Activated CD4-positive, alpha-beta memory T cell treated with anti-CD3 and anti-CD28 coated beads, Interleukin-2, amount 10 ng/mL, durations not matched to agents 7 days and 5 days (primary cell): ENCODE measurements around the gene TMEM150B. TPM values are rescaled to one million over a fixed set of nuclear protein-coding genes. Genes with fewer than 3 reads are reported as not detected.

ENCODE experiments used
- CTCF ChIA-PET: fragments of 350-600 bp; sonication (Branson Sonifier 250); formaldehyde crosslinking; loops from one replicate; lab custom pipeline; 2021; ENCODE audit warnings: antibody characterized with exemption, inconsistent platforms; lab: Charles Lee
- POLR2A ChIA-PET: fragments of 350-600 bp; sonication (Branson Sonifier 250); formaldehyde crosslinking; loops from one replicate; lab custom pipeline; 2021; ENCODE audit warnings: antibody characterized with exemption; lab: Charles Lee
- DNase-seq: peaks from one replicate; pipeline ENCODE4 v3.0.0-alpha.2; 2020
- H3K27ac Mint-ChIP-seq: one replicate; pipeline ENCODE4 v1.8.0; 2021; ENCODE audit warnings: mild to moderate bottlenecking, mixed read lengths
- H3K27me3 Mint-ChIP-seq: one replicate; pipeline ENCODE4 v1.8.0; 2021; ENCODE audit warnings: mixed read lengths
- H3K36me3 Mint-ChIP-seq: one replicate; pipeline ENCODE4 v1.8.0; 2021; ENCODE audit warnings: low read depth, mixed read lengths
- H3K4me1 Mint-ChIP-seq: one replicate; pipeline ENCODE4 v1.8.0; 2021; ENCODE audit warnings: mixed read lengths
- H3K4me3 Mint-ChIP-seq: one replicate; pipeline ENCODE4 v1.8.0; 2021; ENCODE audit warnings: mild to moderate bottlenecking, mixed read lengths
- H3K9me3 Mint-ChIP-seq: one replicate; pipeline ENCODE4 v1.8.0; 2021; ENCODE audit warnings: mixed read lengths
- total RNA-seq, 2 experiments: library from RNA; stranded (reverse); gene quantifications; one replicate each; pipeline ENCODE4 v1.2.3, GENCODE V29; 2021

The TMEM150B gene
- total RNA-seq = 1 to 10 TPM; 1.0 to 2.0 TPM

GRCh38 chr19:55325172-55325571, at the start of gene TMEM150B:
TMEM150B (minus strand) TSS chr19:55325341; CDS start chr19:55321036, 4,305 bp downstream.
- Mint-ChIP-seq H3K27ac (no peak within 1 kb of the TSS), H3K27me3 (peaks cover 16% of the 10 kb centered on the region), H3K36me3 (no peaks in the 10 kb centered on the region), H3K4me1 (peaks cover 21% of the 10 kb centered on the region), H3K4me3 (no peak within 1 kb of the TSS), H3K9me3 (no peaks in the 10 kb centered on the region)
- CTCF ChIA-PET = interaction anchor here (1.5 to 4.5 kb wide), 2 partner anchors 14 to 23 kb away, joined by 5 to 26 read pairs; partner anchors contain the start of gene KMT5C
- POLR2A ChIA-PET = interaction anchor here (1.4 kb wide), 1 partner anchor 14 kb away, joined by 9 read pairs; the partner anchor contains the start of gene KMT5C
- no peak for DNase-seq

GRCh38 chr19:55373993-55374757, 49.0 kb upstream of the TMEM150B start:
- ChIA-PET POLR2A (interaction anchor here (3.6 kb wide), 1 partner anchor 10 kb away, joined by 17 read pairs; the partner anchor contains the start of gene TMEM238), CTCF (no interaction called here)
- Mint-ChIP-seq H3K4me1 (peaks cover 4% of the 10 kb centered on the region), H3K9me3 (no peaks in the 10 kb centered on the region), H3K36me3 (peaks cover under 1% of the 10 kb centered on the region), H3K4me3 (no peak overlapping the region), H3K27me3 (peaks cover 28% of the 10 kb centered on the region), H3K27ac (no peak overlapping the region)
- DNase-seq = no peak

- peaks cover 4% of the 10 kb centered on the region for H3K4me1 Mint-ChIP-seq
- ChIA-PET POLR2A (interaction anchor here (3.6 kb wide), 1 partner anchor 10 kb away, joined by 17 read pairs; the partner anchor contains the start of gene TMEM238), CTCF (no interaction called here)
- no peak overlapping the region for H3K4me3 Mint-ChIP-seq
- no peak for DNase-seq
- H3K27ac Mint-ChIP-seq = no peak overlapping the region
- no peaks in the 10 kb centered on the region for H3K9me3 Mint-ChIP-seq
- H3K36me3 Mint-ChIP-seq = no peaks in the 10 kb centered on the region
- H3K27me3 Mint-ChIP-seq = peaks cover 34% of the 10 kb centered on the region
Observed at GRCh38 chr19:55373306-55373992, 48.3 kb upstream of the TMEM150B start.

GRCh38 chr19:55372316-55373081, 47.4 kb upstream of the TMEM150B start:
- Mint-ChIP-seq H3K27ac (no peak overlapping the region), H3K4me1 (peaks cover 4% of the 10 kb centered on the region), H3K4me3 (no peak overlapping the region), H3K27me3 (peaks cover 37% of the 10 kb centered on the region), H3K9me3 (no peaks in the 10 kb centered on the region), H3K36me3 (no peaks in the 10 kb centered on the region)
- no peak for DNase-seq
- CTCF ChIA-PET = no interaction called here
- POLR2A ChIA-PET = interaction anchor here (1.6 to 3.6 kb wide), 2 partner anchors 11 to 71 kb away, joined by 4 to 17 read pairs; partner anchors contain the start of gene TMEM238

- H3K4me3 Mint-ChIP-seq = peak within 1 kb of the TSS; percentile 7
- peaks cover 4% of the 10 kb centered on the region for H3K4me1 Mint-ChIP-seq
- no peak within 1 kb of the TSS for H3K27ac Mint-ChIP-seq
- ChIA-PET POLR2A (interaction anchor here (3.6 kb wide), 1 partner anchor 13 kb away, joined by 17 read pairs; the partner anchor contains the start of gene TMEM238), CTCF (no interaction called here)
- DNase-seq = no peak
- H3K27me3 Mint-ChIP-seq = peaks cover 41% of the 10 kb centered on the region
- no peaks in the 10 kb centered on the region for H3K9me3 Mint-ChIP-seq
- no peaks in the 10 kb centered on the region for H3K36me3 Mint-ChIP-seq
Observed at GRCh38 chr19:55370305-55370988, 45.3 kb upstream of the TMEM150B start, which contains the start of gene IL11. IL11 (minus strand) TSS chr19:55370463; CDS start chr19:55370310, 153 bp downstream.

- no peak for DNase-seq
- H3K4me1 Mint-ChIP-seq = peaks cover 4% of the 10 kb centered on the region
- POLR2A ChIA-PET = interaction anchor here (1.2 to 2.0 kb wide), 2 partner anchors 14 to 31 kb away, joined by 5 to 8 read pairs; partner anchors contain the start of genes KMT5C and TMEM238
- no peaks in the 10 kb centered on the region for H3K36me3 Mint-ChIP-seq
- H3K27ac Mint-ChIP-seq = no peak overlapping the region
- CTCF ChIA-PET = no interaction called here
- H3K4me3 Mint-ChIP-seq = peak overlapping the region; percentile 7
- H3K9me3 Mint-ChIP-seq = no peaks in the 10 kb centered on the region
- H3K27me3 Mint-ChIP-seq = peaks cover 43% of the 10 kb centered on the region
Observed at GRCh38 chr19:55369653-55370304, 44.6 kb upstream of the TMEM150B start.

GRCh38 chr19:55368701-55369563, 43.8 kb upstream of the TMEM150B start:
- CTCF ChIA-PET = interaction anchor here (0.6 to 1.3 kb wide), 2 partner anchors 12 to 13 kb away, joined by 3 read pairs; no protein-coding TSS in a partner anchor
- no peak overlapping the region for H3K27ac Mint-ChIP-seq
- no peak overlapping the region for H3K4me3 Mint-ChIP-seq
- peaks cover 4% of the 10 kb centered on the region for H3K4me1 Mint-ChIP-seq
- POLR2A ChIA-PET = interaction anchor here (1.2 to 2.0 kb wide), 3 partner anchors 15 to 38 kb away, joined by 3 to 8 read pairs (median 5); partner anchors contain the start of genes KMT5C and TMEM238
- no peaks in the 10 kb centered on the region for H3K36me3 Mint-ChIP-seq
- no peak for DNase-seq
- H3K27me3 Mint-ChIP-seq = peaks cover 43% of the 10 kb centered on the region
- no peaks in the 10 kb centered on the region for H3K9me3 Mint-ChIP-seq

- Mint-ChIP-seq H3K4me3 (no peak overlapping the region), H3K9me3 (no peaks in the 10 kb centered on the region), H3K27ac (no peak overlapping the region), H3K4me1 (peaks cover 4% of the 10 kb centered on the region), H3K27me3 (peaks cover 39% of the 10 kb centered on the region), H3K36me3 (no peaks in the 10 kb centered on the region)
- DNase-seq = no peak
- POLR2A ChIA-PET = interaction anchor here (1.2 to 2.0 kb wide), 3 partner anchors 15 to 39 kb away, joined by 3 to 8 read pairs (median 5); partner anchors contain the start of genes KMT5C and TMEM238
- CTCF ChIA-PET = interaction anchor here (1.3 kb wide), 1 partner anchor 12 kb away, joined by 3 read pairs; no protein-coding TSS in a partner anchor
Observed at GRCh38 chr19:55368106-55368505, 43.0 kb upstream of the TMEM150B start.

GRCh38 chr19:55366790-55367189, 41.6 kb upstream of the TMEM150B start:
- CTCF ChIA-PET = no interaction called here
- POLR2A ChIA-PET = no interaction called here
- H3K27ac Mint-ChIP-seq = no peak overlapping the region
- no peak for DNase-seq
- H3K9me3 Mint-ChIP-seq = no peaks in the 10 kb centered on the region
- H3K4me1 Mint-ChIP-seq = peaks cover 4% of the 10 kb centered on the region
- H3K27me3 Mint-ChIP-seq = peaks cover 33% of the 10 kb centered on the region
- H3K4me3 Mint-ChIP-seq = no peak overlapping the region
- no peaks in the 10 kb centered on the region for H3K36me3 Mint-ChIP-seq

- H3K36me3 Mint-ChIP-seq = no peaks in the 10 kb centered on the region
- CTCF ChIA-PET = interaction anchor here (0.6 to 0.9 kb wide), 2 partner anchors 27 to 53 kb away, joined by 3 read pairs; partner anchors contain the start of gene KMT5C
- no peak for DNase-seq
- peaks cover 4% of the 10 kb centered on the region for H3K4me1 Mint-ChIP-seq
- POLR2A ChIA-PET = interaction anchor here (0.9 kb wide), 1 partner anchor 27 kb away, joined by 3 read pairs; no protein-coding TSS in a partner anchor
- H3K4me3 Mint-ChIP-seq = no peak overlapping the region
- H3K9me3 Mint-ChIP-seq = no peaks in the 10 kb centered on the region
- H3K27me3 Mint-ChIP-seq = peaks cover 25% of the 10 kb centered on the region
- no peak overlapping the region for H3K27ac Mint-ChIP-seq
Observed at GRCh38 chr19:55365964-55366363, 40.8 kb upstream of the TMEM150B start.
